NOMO-1 treated with dmso at 0.1 percent for 144 hours (cell line): ENCODE results near the gene PLXDC2.
A peak's percentile ranks its signal among the peaks of the same experiment; 100 is the strongest.

Experiments used
- DNase-seq: peaks from one replicate; lab custom pipeline; 2025; ENCODE audit not compliant: unreplicated experiment; lab: John Stamatoyannopoulos, UW

PLXDC2 gene

GRCh38 chr10:19815731-19816410 lies 361 bp upstream of the PLXDC2 start:
- no peak for DNase-seq

- DNase-seq, result no peak
Measured at GRCh38 chr10:19817231-19817933, 1.1 kb downstream of the PLXDC2 start.

- DNase-seq, result no peak
Measured at GRCh38 chr10:19818876-19819275, 2.6 kb downstream of the PLXDC2 start.

- DNase-seq, result no peak
Measured at GRCh38 chr10:19819419-19820033, 3.3 kb downstream of the PLXDC2 start.

GRCh38 chr10:19824381-19825342 lies 8.4 kb downstream of the PLXDC2 start:
- DNase-seq, result no peak

- DNase-seq, result peak; percentile 72
Measured at GRCh38 chr10:19825700-19826099, 9.5 kb downstream of the PLXDC2 start.

GRCh38 chr10:19826712-19827111 lies 10.5 kb downstream of the PLXDC2 start:
- peak; percentile 36 for DNase-seq

- peak; percentile 14 for DNase-seq
Measured at GRCh38 chr10:19828278-19829049, 12.2 kb downstream of the PLXDC2 start.

GRCh38 chr10:19832699-19833098 lies 16.5 kb downstream of the PLXDC2 start:
- DNase-seq, result peak; percentile 67

- DNase-seq, result peak; percentile 67
Measured at GRCh38 chr10:19833170-19833824, 17.1 kb downstream of the PLXDC2 start.

- no peak for DNase-seq
Measured at GRCh38 chr10:19835952-19836351, 19.7 kb downstream of the PLXDC2 start.

- no peak for DNase-seq
Measured at GRCh38 chr10:19839090-19839489, 22.9 kb downstream of the PLXDC2 start.

- no peak for DNase-seq
Measured at GRCh38 chr10:19839552-19839951, 23.3 kb downstream of the PLXDC2 start.

- no peak for DNase-seq
Measured at GRCh38 chr10:19840776-19841175, 24.5 kb downstream of the PLXDC2 start.

GRCh38 chr10:19843487-19843886 lies 27.3 kb downstream of the PLXDC2 start:
- no peak for DNase-seq

- no peak for DNase-seq
Measured at GRCh38 chr10:19845503-19846368, 29.5 kb downstream of the PLXDC2 start.

GRCh38 chr10:19847321-19847720 lies 31.1 kb downstream of the PLXDC2 start:
- no peak for DNase-seq

GRCh38 chr10:19848226-19848985 lies 32.2 kb downstream of the PLXDC2 start:
- no peak for DNase-seq
